SK-N-SH treated with all-trans-retinoic acid at 6 μM for 48 hours (cell line): ENCODE measurements around the gene TGIF1.

ENCODE experiments used
- BACH2 ChIP-seq: fragments of 250-450 bp; sonication (Bioruptor Pico); IDR thresholded peaks from 2 replicates; pipeline ENCODE4 v1.9.0; 2021; ENCODE audit warnings: mild to moderate bottlenecking, borderline replicate concordance
- CSDC2 ChIP-seq: fragments of 250-450 bp; sonication (Bioruptor Pico); IDR thresholded peaks from 2 replicates; pipeline ENCODE4 v1.5.0; 2020; ENCODE audit warnings: mild to moderate bottlenecking, moderate library complexity
- ESRRG ChIP-seq: fragments of 250-450 bp; sonication (Bioruptor Pico); IDR thresholded peaks from 2 replicates; pipeline ENCODE4 v1.6.1; 2021; ENCODE audit warnings: mild to moderate bottlenecking
- GLIS3 ChIP-seq: fragments of 250-450 bp; sonication (Bioruptor Pico); IDR thresholded peaks from 2 replicates; pipeline ENCODE4 v1.5.0; 2020; ENCODE audit warnings: mild to moderate bottlenecking, moderate library complexity
- ISL1 ChIP-seq: fragments of 250-450 bp; sonication (Bioruptor Pico); IDR thresholded peaks from 2 replicates; pipeline ENCODE4 v2.1.2; 2022; ENCODE audit warnings: mild to moderate bottlenecking, moderate library complexity
- TCF4 ChIP-seq: fragments of 250-450 bp; sonication (Bioruptor Pico); IDR thresholded peaks from 2 replicates; pipeline ENCODE4 v1.8.0; 2021; ENCODE audit warnings: mild to moderate bottlenecking, moderate library complexity, borderline replicate concordance
- TOX ChIP-seq: fragments of 250-450 bp; sonication (Bioruptor Pico); IDR thresholded peaks from 2 replicates; pipeline ENCODE4 v1.8.0; 2021; ENCODE audit warnings: mild to moderate bottlenecking, moderate library complexity, borderline replicate concordance
- ZFP30 ChIP-seq: fragments of 450-650 bp; formaldehyde crosslinking; IDR thresholded peaks from 2 replicates; pipeline ENCODE4 v1.5.0; 2022; ENCODE audit warnings: mild to moderate bottlenecking, moderate library complexity
- ZNF70 ChIP-seq: fragments of 450-650 bp; formaldehyde crosslinking; IDR thresholded peaks from 2 replicates; pipeline ENCODE4 v1.5.0; 2020; ENCODE audit warnings: mild to moderate bottlenecking, moderate library complexity
- ZNF8 ChIP-seq: fragments of 450-650 bp; formaldehyde crosslinking; IDR thresholded peaks from 2 replicates; pipeline ENCODE4 v1.5.0; 2020; ENCODE audit warnings: mild to moderate bottlenecking, moderate library complexity
- TF ChIP-seq, protein P1 (sequence below): fragments of 250-450 bp; sonication (Bioruptor Pico); IDR thresholded peaks from 2 replicates; pipeline ENCODE4 v1.5.1; 2020; ENCODE audit warnings: low read depth, mild to moderate bottlenecking, moderate library complexity
- TF ChIP-seq, protein P2 (sequence below): fragments of 250-450 bp; sonication (Bioruptor Pico); IDR thresholded peaks from 2 replicates; pipeline ENCODE4 v1.8.0; 2021; ENCODE audit warnings: low read depth, mild to moderate bottlenecking, moderate library complexity, borderline replicate concordance
- TF ChIP-seq, protein P3 (sequence below): fragments of 250-450 bp; sonication (Bioruptor Pico); IDR thresholded peaks from 2 replicates; pipeline ENCODE4 v1.8.0; 2020; ENCODE audit warnings: mild to moderate bottlenecking, moderate library complexity, borderline replicate concordance

DNA sequence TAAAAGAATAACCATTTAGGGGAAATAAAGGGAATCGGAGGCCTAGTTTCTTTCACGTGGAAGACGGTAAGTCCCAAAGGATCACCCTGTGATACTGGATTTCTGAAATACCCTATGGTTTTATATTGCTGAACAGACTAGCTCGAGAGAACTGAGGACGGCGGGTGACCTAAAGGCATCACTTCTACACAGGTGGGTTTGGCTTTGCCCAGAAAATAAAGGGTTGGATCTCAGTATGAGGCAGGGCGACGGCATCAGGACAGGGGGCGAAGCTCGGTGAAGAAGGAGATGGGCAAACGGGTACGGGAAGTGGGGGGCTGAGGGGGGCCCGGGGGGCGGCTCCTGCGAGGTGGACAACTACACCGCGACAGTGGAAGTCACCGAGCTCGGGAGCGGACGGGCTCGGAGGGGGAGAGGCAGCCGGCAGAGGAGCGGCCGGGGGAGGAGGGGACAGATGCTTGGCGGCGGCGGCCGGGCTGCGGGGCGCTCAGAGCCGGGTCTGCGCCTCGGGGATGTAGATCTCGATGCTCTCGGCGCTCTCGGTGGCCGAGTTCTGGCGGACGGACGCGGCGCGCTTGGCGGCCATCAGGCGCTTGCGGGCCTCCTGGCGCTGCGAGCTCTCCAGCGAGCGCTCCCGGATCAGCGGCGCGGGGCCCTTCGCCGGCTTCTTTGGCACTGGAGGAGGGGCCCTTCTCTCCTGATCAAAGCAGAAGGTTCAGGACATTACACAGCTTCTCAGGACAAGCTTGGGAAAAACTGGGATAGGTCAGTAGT is 48.9 kb downstream of the TGIF1 start:
- no peak for TF ChIP-seq BACH2 (CRISPR knock-in tag)
- no peak for TF ChIP-seq TOX (CRISPR knock-in tag)
- TF ChIP-seq, protein P1, sequence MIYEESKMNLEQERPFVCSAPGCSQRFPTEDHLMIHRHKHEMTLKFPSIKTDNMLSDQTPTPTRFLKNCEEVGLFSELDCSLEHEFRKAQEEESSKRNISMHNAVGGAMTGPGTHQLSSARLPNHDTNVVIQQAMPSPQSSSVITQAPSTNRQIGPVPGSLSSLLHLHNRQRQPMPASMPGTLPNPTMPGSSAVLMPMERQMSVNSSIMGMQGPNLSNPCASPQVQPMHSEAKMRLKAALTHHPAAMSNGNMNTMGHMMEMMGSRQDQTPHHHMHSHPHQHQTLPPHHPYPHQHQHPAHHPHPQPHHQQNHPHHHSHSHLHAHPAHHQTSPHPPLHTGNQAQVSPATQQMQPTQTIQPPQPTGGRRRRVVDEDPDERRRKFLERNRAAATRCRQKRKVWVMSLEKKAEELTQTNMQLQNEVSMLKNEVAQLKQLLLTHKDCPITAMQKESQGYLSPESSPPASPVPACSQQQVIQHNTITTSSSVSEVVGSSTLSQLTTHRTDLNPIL, result no peak
- no peak for TF ChIP-seq CSDC2
- no peak for TF ChIP-seq TCF4 (CRISPR knock-in tag)
- TF ChIP-seq GLIS3 (CRISPR knock-in tag), result no peak
- no peak for TF ChIP-seq ZNF70 (CRISPR knock-in tag)
- TF ChIP-seq, protein P2, sequence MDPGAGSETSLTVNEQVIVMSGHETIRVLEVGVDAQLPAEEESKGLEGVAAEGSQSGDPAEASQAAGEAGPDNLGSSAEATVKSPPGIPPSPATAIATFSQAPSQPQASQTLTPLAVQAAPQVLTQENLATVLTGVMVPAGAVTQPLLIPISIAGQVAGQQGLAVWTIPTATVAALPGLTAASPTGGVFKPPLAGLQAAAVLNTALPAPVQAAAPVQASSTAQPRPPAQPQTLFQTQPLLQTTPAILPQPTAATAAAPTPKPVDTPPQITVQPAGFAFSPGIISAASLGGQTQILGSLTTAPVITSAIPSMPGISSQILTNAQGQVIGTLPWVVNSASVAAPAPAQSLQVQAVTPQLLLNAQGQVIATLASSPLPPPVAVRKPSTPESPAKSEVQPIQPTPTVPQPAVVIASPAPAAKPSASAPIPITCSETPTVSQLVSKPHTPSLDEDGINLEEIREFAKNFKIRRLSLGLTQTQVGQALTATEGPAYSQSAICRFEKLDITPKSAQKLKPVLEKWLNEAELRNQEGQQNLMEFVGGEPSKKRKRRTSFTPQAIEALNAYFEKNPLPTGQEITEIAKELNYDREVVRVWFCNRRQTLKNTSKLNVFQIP, result no peak
- no peak for TF ChIP-seq ZNF8
- no peak for TF ChIP-seq ZFP30
- TF ChIP-seq ESRRG (CRISPR knock-in tag), result no peak
- TF ChIP-seq, protein P3, sequence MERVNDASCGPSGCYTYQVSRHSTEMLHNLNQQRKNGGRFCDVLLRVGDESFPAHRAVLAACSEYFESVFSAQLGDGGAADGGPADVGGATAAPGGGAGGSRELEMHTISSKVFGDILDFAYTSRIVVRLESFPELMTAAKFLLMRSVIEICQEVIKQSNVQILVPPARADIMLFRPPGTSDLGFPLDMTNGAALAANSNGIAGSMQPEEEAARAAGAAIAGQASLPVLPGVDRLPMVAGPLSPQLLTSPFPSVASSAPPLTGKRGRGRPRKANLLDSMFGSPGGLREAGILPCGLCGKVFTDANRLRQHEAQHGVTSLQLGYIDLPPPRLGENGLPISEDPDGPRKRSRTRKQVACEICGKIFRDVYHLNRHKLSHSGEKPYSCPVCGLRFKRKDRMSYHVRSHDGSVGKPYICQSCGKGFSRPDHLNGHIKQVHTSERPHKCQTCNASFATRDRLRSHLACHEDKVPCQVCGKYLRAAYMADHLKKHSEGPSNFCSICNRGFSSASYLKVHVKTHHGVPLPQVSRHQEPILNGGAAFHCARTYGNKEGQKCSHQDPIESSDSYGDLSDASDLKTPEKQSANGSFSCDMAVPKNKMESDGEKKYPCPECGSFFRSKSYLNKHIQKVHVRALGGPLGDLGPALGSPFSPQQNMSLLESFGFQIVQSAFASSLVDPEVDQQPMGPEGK (CRISPR knock-in tag), result no peak
- no peak for TF ChIP-seq ISL1 (CRISPR knock-in tag)
